ENCODE results near the gene ERBB4. TPM values are rescaled to one million over a fixed set of nuclear protein-coding genes. Genes with fewer than 3 reads are reported as not detected.

Gene ERBB4
- total RNA-seq, 5 donors from 2014 or later (not counting 1 experiment from before 2014, with no cell fraction given) = 0.03 to 0.06 TPM; not detected in 3

DNA sequence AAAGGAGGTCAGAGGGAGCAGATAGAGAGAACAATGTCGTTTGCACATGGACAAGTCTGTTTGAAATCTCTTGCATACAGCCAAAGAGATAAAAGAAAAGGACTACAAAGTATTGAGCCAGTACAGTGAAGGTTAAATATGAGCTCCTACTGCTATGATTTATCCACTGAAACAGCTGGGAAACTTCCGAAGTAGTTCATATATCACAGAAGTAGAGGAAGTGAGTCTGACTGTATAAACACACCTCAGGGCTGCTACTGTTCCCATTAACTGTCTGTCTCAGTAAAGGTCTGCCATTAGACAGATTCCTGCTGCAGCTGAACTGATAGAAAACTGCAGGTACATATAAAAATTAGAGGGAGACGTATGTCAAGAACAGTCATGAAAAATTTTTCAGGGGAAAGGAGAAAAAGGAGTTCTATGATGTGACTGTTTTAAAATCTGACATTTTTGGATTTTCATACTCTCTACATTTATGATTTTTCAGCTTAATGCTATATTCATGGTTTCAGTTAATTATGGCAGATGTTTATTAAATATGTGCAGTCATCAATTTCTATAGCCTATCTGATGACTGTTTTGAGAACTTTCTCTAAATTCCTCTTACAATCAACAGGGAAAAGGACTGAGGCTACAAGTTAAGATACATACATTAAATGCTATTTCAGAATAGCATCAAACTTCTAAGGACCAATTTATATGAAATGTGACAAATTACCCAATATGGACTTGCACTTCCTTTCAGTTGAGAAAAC is 364.7 kb downstream of the ERBB4 start:
- Mint-ChIP-seq H3K9me3 (peaks cover 4 to 15% (median 7%) of the 10 kb centered on the region in 3 donors), H3K27ac (no peak overlapping the region), H3K27me3 (no peaks in the 10 kb centered on the region), H3K36me3 (no peaks in the 10 kb centered on the region), H3K4me3 (no peak overlapping the region), H3K4me1 (no peaks in the 10 kb centered on the region)
- ChIA-PET CTCF (no interaction called here), POLR2A (no interaction called here)
- Histone ChIP-seq H3K36me3 (ENCODE audit: control insufficient read depth in 2 of 2, extremely low read depth in 1 of 2, insufficient read depth in 1 of 2, low read length in 1 of 2) (no peaks in the 10 kb centered on the region), H3K27me3 (replicated peaks in 1 of 2; ENCODE audit: control insufficient read depth in 2 of 2, extremely low read depth in 1 of 2, insufficient read depth in 2 of 2, low read length in 1 of 2) (no peaks in the 10 kb centered on the region), H3K4me1 (ENCODE audit: control insufficient read depth in 1 of 2, extremely low read depth in 1 of 2, insufficient read depth in 2 of 2, low read length in 2 of 2) (no peaks in the 10 kb centered on the region), H3K9me3 (no peaks in the 10 kb centered on the region), H3K4me3 (ENCODE audit: control insufficient read depth in 1 of 2, extremely low read depth in 1 of 2, low read length in 1 of 2) (no peak overlapping the region), H3K27ac (ENCODE audit: low read length) (no peak overlapping the region)
- DNase-seq = no peak
- no peak for ATAC-seq (replicated peaks in 1 of 4)
- no CpG with 5 or more reads among the region's 3 CpGs for WGBS (ENCODE audit: insufficient coverage)

DNA sequence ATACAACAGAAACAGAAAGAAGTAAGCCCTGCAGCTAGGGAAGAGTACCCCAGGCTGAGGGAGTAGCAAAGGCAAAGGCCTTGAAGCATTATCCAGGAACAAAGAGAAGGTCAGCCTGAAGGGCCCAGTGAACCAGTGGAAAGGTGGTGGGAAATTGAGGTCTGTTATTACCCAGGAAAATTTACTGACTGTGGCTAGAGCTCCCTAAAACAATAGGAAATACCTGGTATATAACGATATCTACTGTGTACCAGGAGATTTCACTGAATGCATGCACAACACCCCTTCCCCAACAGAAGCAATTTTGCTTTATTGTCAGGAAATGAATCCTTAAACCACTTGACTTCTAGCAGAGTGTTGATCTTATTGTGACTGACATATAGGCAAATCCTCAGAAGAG is 365.3 kb downstream of the ERBB4 start:
- Mint-ChIP-seq H3K4me3 (no peak overlapping the region), H3K27me3 (no peaks in the 10 kb centered on the region), H3K27ac (no peak overlapping the region), H3K36me3 (no peaks in the 10 kb centered on the region), H3K9me3 (peaks cover 4 to 15% (median 9%) of the 10 kb centered on the region in 3 donors), H3K4me1 (no peaks in the 10 kb centered on the region)
- no peak for ATAC-seq (replicated peaks in 1 of 4)
- POLR2A ChIA-PET = no interaction called here
- Histone ChIP-seq H3K27me3 (replicated peaks in 1 of 2; ENCODE audit: control insufficient read depth in 2 of 2, extremely low read depth in 1 of 2, insufficient read depth in 2 of 2, low read length in 1 of 2) (no peaks in the 10 kb centered on the region), H3K27ac (ENCODE audit: low read length) (no peak overlapping the region), H3K4me3 (ENCODE audit: control insufficient read depth in 1 of 2, extremely low read depth in 1 of 2, low read length in 1 of 2) (no peak overlapping the region), H3K36me3 (ENCODE audit: control insufficient read depth in 2 of 2, extremely low read depth in 1 of 2, insufficient read depth in 1 of 2, low read length in 1 of 2) (no peaks in the 10 kb centered on the region), H3K4me1 (ENCODE audit: control insufficient read depth in 1 of 2, extremely low read depth in 1 of 2, insufficient read depth in 2 of 2, low read length in 2 of 2) (no peaks in the 10 kb centered on the region), H3K9me3 (no peaks in the 10 kb centered on the region)
- no peak for DNase-seq
- no CpG with 5 or more reads among the region's 1 CpG for WGBS (ENCODE audit: insufficient coverage)
- CTCF ChIA-PET = no interaction called here

DNA sequence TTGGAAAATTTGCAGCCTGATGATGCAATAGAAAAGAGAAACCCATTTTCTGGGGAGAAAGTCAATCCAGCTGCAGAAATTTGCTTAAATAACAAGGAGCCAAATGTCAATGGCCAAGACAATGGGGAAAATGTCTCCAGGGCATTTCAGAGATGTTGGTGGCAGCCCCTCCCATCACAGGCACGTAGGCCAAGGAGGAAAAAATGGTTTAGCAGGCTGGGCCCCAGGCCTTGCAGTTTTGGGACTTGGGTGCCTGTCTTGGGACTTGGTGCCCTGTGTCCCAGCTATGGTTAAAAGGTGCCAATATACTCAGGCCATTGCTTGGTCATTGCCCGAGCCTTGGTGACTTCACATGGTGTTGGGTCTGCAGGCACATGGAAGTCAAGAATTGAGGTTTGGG is 368.2 kb downstream of the ERBB4 start:
- no peaks in the 10 kb centered on the region for H3K4me1 ChIP-seq (ENCODE audit: control insufficient read depth in 1 of 2, extremely low read depth in 1 of 2, insufficient read depth in 2 of 2, low read length in 2 of 2)
- 58% methylated on average over 2 of the region's 2 CpGs for WGBS (ENCODE audit: insufficient coverage)
- DNase-seq = no peak
- no peaks in the 10 kb centered on the region for H3K27me3 Mint-ChIP-seq
- H3K4me3 Mint-ChIP-seq = no peak overlapping the region
- H3K4me3 ChIP-seq (ENCODE audit: control insufficient read depth in 1 of 2, extremely low read depth in 1 of 2, low read length in 1 of 2) = no peak overlapping the region
- no peaks in the 10 kb centered on the region for H3K27me3 ChIP-seq (replicated peaks in 1 of 2; ENCODE audit: control insufficient read depth in 2 of 2, extremely low read depth in 1 of 2, insufficient read depth in 2 of 2, low read length in 1 of 2)
- ChIA-PET POLR2A (no interaction called here), CTCF (no interaction called here)
- no peaks in the 10 kb centered on the region for H3K9me3 ChIP-seq
- H3K36me3 Mint-ChIP-seq = no peaks in the 10 kb centered on the region
- ATAC-seq (replicated peaks in 1 of 4) = no peak
- H3K36me3 ChIP-seq (ENCODE audit: control insufficient read depth in 2 of 2, extremely low read depth in 1 of 2, insufficient read depth in 1 of 2, low read length in 1 of 2) = no peaks in the 10 kb centered on the region
- H3K27ac ChIP-seq (ENCODE audit: low read length) = no peak overlapping the region
- H3K9me3 Mint-ChIP-seq = peaks cover 4 to 21% (median 11%) of the 10 kb centered on the region in 3 donors
- H3K27ac Mint-ChIP-seq = no peak overlapping the region
- no peaks in the 10 kb centered on the region for H3K4me1 Mint-ChIP-seq

DNA sequence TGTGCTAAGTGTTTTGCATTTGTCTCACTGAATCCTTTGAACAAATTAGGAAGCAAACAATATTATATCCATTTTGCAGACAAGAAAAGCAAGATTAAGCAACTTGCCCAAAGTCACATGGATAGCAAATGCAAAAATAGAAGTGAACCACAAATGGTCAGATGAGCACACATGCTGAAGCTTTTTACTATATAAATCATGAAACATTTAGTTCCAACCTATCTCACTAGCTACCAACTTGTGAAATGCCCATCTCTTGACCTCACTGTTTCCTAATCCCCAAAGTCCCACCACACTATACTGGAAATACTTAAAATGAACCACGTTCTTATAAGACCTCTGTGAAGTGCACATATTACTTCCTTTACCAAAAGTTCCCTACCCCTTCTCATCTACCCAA is 380.5 kb downstream of the ERBB4 start:
- no peak overlapping the region for H3K27ac Mint-ChIP-seq
- CTCF ChIA-PET = no interaction called here

DNA sequence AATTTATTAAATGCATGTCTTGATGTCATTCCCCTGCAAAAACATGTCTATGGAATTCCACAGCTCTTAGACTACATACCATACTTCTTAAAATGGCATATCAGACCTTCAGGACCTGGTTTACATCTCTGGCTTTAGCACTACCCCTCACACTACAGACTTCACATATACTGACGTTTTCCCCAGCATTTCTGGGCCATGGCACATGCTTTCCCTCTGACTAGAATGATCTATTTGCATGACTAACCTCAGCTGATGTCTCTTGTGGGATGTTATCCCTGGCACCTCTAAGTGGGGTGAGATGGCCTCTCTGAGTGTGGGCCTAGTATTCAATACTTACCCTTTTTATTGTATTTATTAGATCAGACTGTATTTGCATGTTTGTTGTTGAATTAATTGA is 381.6 kb downstream of the ERBB4 start:
- H3K27me3 Mint-ChIP-seq = no peaks in the 10 kb centered on the region
- Histone ChIP-seq H3K4me3 (ENCODE audit: control insufficient read depth in 1 of 2, extremely low read depth in 1 of 2, low read length in 1 of 2) (no peak overlapping the region), H3K27me3 (replicated peaks in 1 of 2; ENCODE audit: control insufficient read depth in 2 of 2, extremely low read depth in 1 of 2, insufficient read depth in 2 of 2, low read length in 1 of 2) (no peaks in the 10 kb centered on the region), H3K27ac (ENCODE audit: low read length) (no peak overlapping the region), H3K36me3 (ENCODE audit: control insufficient read depth in 2 of 2, extremely low read depth in 1 of 2, insufficient read depth in 1 of 2, low read length in 1 of 2) (no peaks in the 10 kb centered on the region), H3K4me1 (ENCODE audit: control insufficient read depth in 1 of 2, extremely low read depth in 1 of 2, insufficient read depth in 2 of 2, low read length in 2 of 2) (no peaks in the 10 kb centered on the region), H3K9me3 (no peaks in the 10 kb centered on the region)
- ChIA-PET CTCF (no interaction called here), POLR2A (interaction anchor here in 1 of 2 donors (0.7 kb wide), 1 partner anchor 36 kb away, joined by 4 read pairs; no protein-coding TSS in a partner anchor)
- no peak for DNase-seq
- no peaks in the 10 kb centered on the region for H3K36me3 Mint-ChIP-seq
- no CpG with 5 or more reads among the region's 1 CpG for WGBS (ENCODE audit: insufficient coverage)
- no peak for ATAC-seq (replicated peaks in 1 of 4)
- no peaks in the 10 kb centered on the region for H3K4me1 Mint-ChIP-seq
- peaks cover 0 to 8% (median 5%) of the 10 kb centered on the region in 3 donors for H3K9me3 Mint-ChIP-seq
- H3K4me3 Mint-ChIP-seq = no peak overlapping the region
- H3K27ac Mint-ChIP-seq = no peak overlapping the region

More for the DNA sequence above, 380.5 kb downstream of the ERBB4 start:
- Histone ChIP-seq H3K36me3 (ENCODE audit: control insufficient read depth in 2 of 2, extremely low read depth in 1 of 2, insufficient read depth in 1 of 2, low read length in 1 of 2) (no peaks in the 10 kb centered on the region), H3K27ac (ENCODE audit: low read length) (no peak overlapping the region), H3K27me3 (replicated peaks in 1 of 2; ENCODE audit: control insufficient read depth in 2 of 2, extremely low read depth in 1 of 2, insufficient read depth in 2 of 2, low read length in 1 of 2) (no peaks in the 10 kb centered on the region), H3K4me1 (ENCODE audit: control insufficient read depth in 1 of 2, extremely low read depth in 1 of 2, insufficient read depth in 2 of 2, low read length in 2 of 2) (no peaks in the 10 kb centered on the region), H3K4me3 (ENCODE audit: control insufficient read depth in 1 of 2, extremely low read depth in 1 of 2, low read length in 1 of 2) (no peak overlapping the region), H3K9me3 (no peaks in the 10 kb centered on the region)
- no peaks in the 10 kb centered on the region for H3K36me3 Mint-ChIP-seq
- no peaks in the 10 kb centered on the region for H3K27me3 Mint-ChIP-seq
- H3K9me3 Mint-ChIP-seq = peaks cover 0 to 8% (median 5%) of the 10 kb centered on the region in 3 donors
- H3K4me3 Mint-ChIP-seq = no peak overlapping the region
- DNase-seq = no peak
- ATAC-seq (replicated peaks in 1 of 4) = no peak
- POLR2A ChIA-PET = no interaction called here
- H3K4me1 Mint-ChIP-seq = no peaks in the 10 kb centered on the region
- 71% methylated on average over 1 of the region's 1 CpG for WGBS (ENCODE audit: insufficient coverage)

DNA sequence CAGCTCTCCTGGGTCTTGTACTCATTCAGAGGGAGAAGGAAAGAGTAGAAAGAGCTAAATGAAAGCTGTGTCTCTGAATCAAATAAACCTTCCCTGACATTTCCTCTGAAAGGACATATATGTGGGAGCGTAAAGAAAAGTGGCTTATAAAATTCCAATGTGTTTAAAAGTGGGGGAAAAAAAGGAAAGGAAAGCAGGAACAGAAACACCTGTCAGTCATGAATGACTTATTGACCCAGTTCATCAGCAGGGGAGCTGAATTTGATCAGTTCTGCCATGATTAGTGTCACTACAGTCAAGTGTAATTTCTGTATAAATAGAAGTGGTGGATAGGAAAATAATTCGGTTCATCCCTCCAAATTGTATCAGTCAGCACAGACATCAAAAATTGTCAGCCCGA is 382.5 kb downstream of the ERBB4 start:
- Histone ChIP-seq H3K4me3 (ENCODE audit: control insufficient read depth in 1 of 2, extremely low read depth in 1 of 2, low read length in 1 of 2) (no peak overlapping the region), H3K27ac (ENCODE audit: low read length) (no peak overlapping the region), H3K27me3 (replicated peaks in 1 of 2; ENCODE audit: control insufficient read depth in 2 of 2, extremely low read depth in 1 of 2, insufficient read depth in 2 of 2, low read length in 1 of 2) (no peaks in the 10 kb centered on the region), H3K4me1 (ENCODE audit: control insufficient read depth in 1 of 2, extremely low read depth in 1 of 2, insufficient read depth in 2 of 2, low read length in 2 of 2) (no peaks in the 10 kb centered on the region), H3K9me3 (no peaks in the 10 kb centered on the region), H3K36me3 (ENCODE audit: control insufficient read depth in 2 of 2, extremely low read depth in 1 of 2, insufficient read depth in 1 of 2, low read length in 1 of 2) (no peaks in the 10 kb centered on the region)
- Mint-ChIP-seq H3K4me1 (no peaks in the 10 kb centered on the region), H3K27me3 (no peaks in the 10 kb centered on the region), H3K36me3 (no peaks in the 10 kb centered on the region), H3K4me3 (no peak overlapping the region), H3K27ac (no peak overlapping the region), H3K9me3 (peaks cover 0 to 8% (median 5%) of the 10 kb centered on the region in 3 donors)
- ChIA-PET POLR2A (no interaction called here), CTCF (no interaction called here)
- ATAC-seq (replicated peaks in 1 of 4) (no peak), DNase-seq (no peak)
- no CpG with 5 or more reads among the region's 3 CpGs for WGBS (ENCODE audit: insufficient coverage)

Measured in T-cell (primary cell).